Upper lobe of left lung (tissue), 6 donors: Measurements from ENCODE around the gene MYL4. TPM values are rescaled to one million over a fixed set of nuclear protein-coding genes. Genes with fewer than 3 reads are reported as not detected.
A peak's percentile ranks its signal among the peaks of the same experiment; 100 is the strongest.
"Not testable (repeated sequence)": the region's sequence is repeated elsewhere in the genome, so short reads cannot be mapped to it uniquely, and the experiment has no call there.

Experiments
- ATAC-seq, 2 donors: fragments of 200-7000 bp; cut with Tn5 transposase; one replicate each; pipeline ENCODE4 v1.9.1; 2022; ENCODE audit warnings: mild to moderate bottlenecking in 2 of 2, moderate library complexity in 2 of 2; ENCODE audit not compliant: low FRiP score in 2 of 2
- DNase-seq, 2 donors: peaks; one replicate each; pipeline ENCODE4 v3.0.0-alpha.2; 2019 to 2020
- H3K27ac ChIP-seq, 4 donors: fragments of 200-600 bp; sonication (generic); one replicate each; pipeline ENCODE4 v1.5.1; 2016 to 2019
- H3K27me3 ChIP-seq, 4 donors: fragments of 200-600 bp; sonication (generic); one replicate each; pipeline ENCODE4 v1.5.1; 2017 to 2019
- H3K36me3 ChIP-seq, 4 donors: fragments of 200-600 bp; sonication (generic); one replicate each; pipeline ENCODE4 v1.5.1; 2016 to 2019
- H3K4me1 ChIP-seq, 4 donors: fragments of 200-600 bp; sonication (generic); one replicate each; pipeline ENCODE4 v1.5.1; 2018 to 2019
- H3K4me3 ChIP-seq, 4 donors: fragments of 200-600 bp; sonication (generic); one replicate each; pipeline ENCODE4 v1.5.1; 2017 to 2019; ENCODE audit warnings: mild to moderate bottlenecking in 2 of 4, moderate library complexity in 1 of 4
- H3K9me3 ChIP-seq, 4 donors: fragments of 200-600 bp; sonication (generic); one replicate each; pipeline ENCODE4 v1.5.1; 2018 to 2019
- EP300 ChIP-seq, 4 donors: sonication (generic); formaldehyde crosslinking; IDR thresholded peaks; one replicate each; pipeline ENCODE4 v1.5.1; 2017; ENCODE audit warnings: antibody characterized with exemption in 4 of 4, control low read depth in 2 of 4
- POLR2A ChIP-seq, 4 donors: fragments of 450-650 bp; IDR thresholded peaks; one replicate each; pipeline ENCODE4 v1.5.1; 2016 to 2017; ENCODE audit warnings: antibody characterized with exemption in 4 of 4, mild to moderate bottlenecking in 2 of 4
- POLR2AphosphoS5 ChIP-seq, 2 donors: sonication (generic); formaldehyde crosslinking; IDR thresholded peaks; one replicate each; pipeline ENCODE4 v1.5.1; 2017; ENCODE audit warnings: antibody characterized with exemption in 2 of 2
- WGBS, 2 donors: methylation state at CpG; one replicate each; pipeline ENCODE4 v1.1.5; 2017 to 2018; 5-methylcytosine and 5-hydroxymethylcytosine counted together
- total RNA-seq, 6 donors: library from RNA; depleted of rRNA in 4 of 6; stranded (reverse); fragments of >200 nt in 4 of 6; gene quantifications; one replicate each; pipeline versions ENCODE4 v1.1.0 to v1.2.1, GENCODE V29; 2016 to 2021
- TF ChIP-seq, protein P1 (sequence below), 6 experiments: fragments of 450-650 bp in 4 of 6; fragments of 200-600 bp in 2 of 6; sonication (generic) in 2 of 6; IDR thresholded peaks; one replicate each; pipeline ENCODE4 v1.5.1; 2016 to 2019; ENCODE audit warnings: antibody characterized with exemption in 6 of 6
- donor health status: DM: no; HTN: no; CAD: no; lungs with moderate emphysema.
- donor health status: DM: no; HTN: yes; CAD: no; lungs with severe emphysema.

Gene MYL4
- 1 to 10 TPM in 3 of 6 donors, not detected in 3; 1.4 to 3.1 (median 1.6) TPM for total RNA-seq

DNA sequence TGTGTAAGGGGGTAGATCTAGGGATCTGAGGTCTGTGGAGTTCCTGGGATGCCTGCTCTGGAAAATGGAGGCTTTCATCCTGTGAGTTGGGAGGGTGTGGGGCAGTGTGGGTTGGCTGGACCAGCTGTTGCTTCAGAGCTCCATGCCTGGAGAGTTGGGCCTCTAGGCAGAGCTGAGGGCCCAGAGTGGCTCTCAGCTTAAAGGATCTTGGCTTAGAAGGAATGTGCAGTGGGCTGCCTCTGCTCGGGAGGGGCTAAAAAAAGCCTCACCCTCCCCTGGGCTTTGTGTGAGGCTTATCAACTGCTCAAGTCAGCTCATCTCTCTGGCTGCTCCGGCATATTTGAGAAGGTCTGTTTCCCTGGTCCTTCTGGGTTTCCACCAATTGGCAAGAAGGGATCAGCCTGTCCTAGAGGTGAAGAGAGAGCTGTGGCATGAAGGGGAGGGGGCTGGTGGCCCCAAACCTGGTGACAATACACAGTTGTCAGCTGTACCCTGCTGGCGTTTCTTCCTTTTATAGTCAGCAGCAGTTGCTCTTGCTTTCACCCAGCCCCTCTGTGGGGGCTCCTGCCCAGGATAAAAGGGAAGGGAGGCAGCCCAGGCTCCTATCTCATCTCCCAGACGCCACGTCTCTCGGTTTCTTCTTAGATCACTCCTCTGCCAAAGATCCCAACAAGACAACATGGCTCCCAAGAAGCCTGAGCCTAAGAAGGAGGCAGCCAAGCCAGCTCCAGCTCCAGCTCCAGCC is at the start of gene MYL4:
Gene MYL4, plus strand, starts transcription at position 605 of the 745 bp plus-strand sequence. Its CDS starts 75 bp downstream, at position 680.
- DNase-seq (no peak), ATAC-seq (no peak)
- H3K27me3 ChIP-seq: no peaks in the 10 kb centered on the region
- no peaks in the 10 kb centered on the region for H3K36me3 ChIP-seq
- no peaks in the 10 kb centered on the region for H3K9me3 ChIP-seq
- no peak within 1 kb of the TSS for H3K4me3 ChIP-seq
- TF ChIP-seq POLR2AphosphoS5 (IDR thresholded peaks at IDR 0.05) (no peak), EP300 (IDR thresholded peaks at IDR 0.05) (no peak), POLR2A (IDR thresholded peaks at IDR 0.05) (no peak)
- TF ChIP-seq, protein P1, sequence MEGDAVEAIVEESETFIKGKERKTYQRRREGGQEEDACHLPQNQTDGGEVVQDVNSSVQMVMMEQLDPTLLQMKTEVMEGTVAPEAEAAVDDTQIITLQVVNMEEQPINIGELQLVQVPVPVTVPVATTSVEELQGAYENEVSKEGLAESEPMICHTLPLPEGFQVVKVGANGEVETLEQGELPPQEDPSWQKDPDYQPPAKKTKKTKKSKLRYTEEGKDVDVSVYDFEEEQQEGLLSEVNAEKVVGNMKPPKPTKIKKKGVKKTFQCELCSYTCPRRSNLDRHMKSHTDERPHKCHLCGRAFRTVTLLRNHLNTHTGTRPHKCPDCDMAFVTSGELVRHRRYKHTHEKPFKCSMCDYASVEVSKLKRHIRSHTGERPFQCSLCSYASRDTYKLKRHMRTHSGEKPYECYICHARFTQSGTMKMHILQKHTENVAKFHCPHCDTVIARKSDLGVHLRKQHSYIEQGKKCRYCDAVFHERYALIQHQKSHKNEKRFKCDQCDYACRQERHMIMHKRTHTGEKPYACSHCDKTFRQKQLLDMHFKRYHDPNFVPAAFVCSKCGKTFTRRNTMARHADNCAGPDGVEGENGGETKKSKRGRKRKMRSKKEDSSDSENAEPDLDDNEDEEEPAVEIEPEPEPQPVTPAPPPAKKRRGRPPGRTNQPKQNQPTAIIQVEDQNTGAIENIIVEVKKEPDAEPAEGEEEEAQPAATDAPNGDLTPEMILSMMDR (IDR thresholded peaks at IDR 0.05): no peak
- peaks cover 17 to 32% (median 21%) of the 10 kb centered on the region in 4 donors for H3K4me1 ChIP-seq
- 77 to 80% methylated on average over 4 to 6 of the region's 6 CpGs for WGBS, 2 donors
- peak within 1 kb of the TSS in 1 of 4 donors; percentile 35 for H3K27ac ChIP-seq

DNA sequence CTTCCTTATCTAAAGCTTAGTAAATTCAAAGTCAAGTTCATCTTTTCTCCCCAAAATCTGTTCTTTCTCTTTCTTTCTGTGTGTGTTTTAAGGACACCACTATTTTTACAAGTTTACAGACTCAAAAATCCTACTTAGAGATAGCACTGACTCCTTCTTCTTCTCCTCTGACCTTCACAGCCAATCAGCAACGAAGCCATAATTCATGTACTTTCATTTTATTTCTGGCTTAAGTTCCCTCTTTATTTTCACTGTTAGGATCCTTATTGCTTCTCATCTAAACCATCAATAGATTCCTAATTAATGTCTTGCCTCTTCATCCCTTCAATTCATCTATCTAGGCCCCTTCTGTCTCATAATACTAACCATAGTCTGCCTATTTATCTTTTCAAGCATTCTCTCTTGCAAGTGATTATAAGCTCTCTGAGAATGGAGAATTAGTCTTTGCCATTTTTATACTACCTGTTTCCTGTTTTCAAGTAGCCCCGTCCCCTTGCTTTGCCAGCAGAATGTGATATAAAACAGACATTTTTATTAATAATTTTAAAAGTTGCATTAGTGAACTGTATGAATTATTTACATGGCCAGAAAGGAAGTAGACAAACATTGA is 47.0 kb upstream of the MYL4 start:
- ATAC-seq: no peak
- Histone ChIP-seq H3K27ac (peak overlapping the region in 1 of 4 donors; percentile 29), H3K9me3 (no peaks in the 10 kb centered on the region), H3K36me3 (peaks cover 0 to 74% (median 15%) of the 10 kb centered on the region in 4 donors), H3K27me3 (no peaks in the 10 kb centered on the region), H3K4me3 (no peak overlapping the region), H3K4me1 (peaks cover 0 to 5% (median 0%) of the 10 kb centered on the region in 4 donors)
- WGBS, 2 donors: 53 to 54% methylated on average over 2 of the region's 2 CpGs
- DNase-seq: no peak
- TF ChIP-seq, protein P1 (IDR thresholded peaks at IDR 0.05): no peak
- TF ChIP-seq EP300 (IDR thresholded peaks at IDR 0.05) (no peak), POLR2A (IDR thresholded peaks at IDR 0.05) (no peak), POLR2AphosphoS5 (IDR thresholded peaks at IDR 0.05) (no peak)

DNA sequence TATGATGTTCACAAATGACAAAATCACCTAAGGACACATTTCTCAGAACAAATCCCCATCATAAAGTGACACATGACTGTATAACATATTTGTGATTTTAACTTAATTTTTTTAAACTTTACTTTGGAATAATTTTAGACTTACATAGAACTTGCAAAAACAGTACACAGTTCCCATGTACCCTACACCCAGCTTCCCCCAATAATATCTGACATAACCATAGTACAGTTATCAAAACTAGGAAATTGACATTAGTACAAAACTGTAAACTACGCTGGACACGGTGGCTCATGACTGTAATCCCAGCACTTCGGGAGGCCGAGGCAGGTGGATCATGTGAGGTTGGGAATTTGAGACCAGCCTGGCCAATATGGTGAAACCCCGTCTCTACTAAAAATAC is 44.9 kb upstream of the MYL4 start:
- Histone ChIP-seq H3K9me3 (no peaks in the 10 kb centered on the region), H3K36me3 (peaks cover 3 to 76% (median 24%) of the 10 kb centered on the region in 4 donors), H3K27ac (no peak overlapping the region), H3K4me3 (no peak overlapping the region), H3K4me1 (peaks cover 0 to 5% (median 0%) of the 10 kb centered on the region in 4 donors), H3K27me3 (no peaks in the 10 kb centered on the region)
- TF ChIP-seq POLR2AphosphoS5 (IDR thresholded peaks at IDR 0.05) (no peak), EP300 (IDR thresholded peaks at IDR 0.05) (no peak)
- TF ChIP-seq, protein P1 (IDR thresholded peaks at IDR 0.05): no peak
- DNase-seq (no peak), ATAC-seq (no peak)
- WGBS, 2 donors: 95 to 96% methylated on average over 5 of the region's 5 CpGs

DNA sequence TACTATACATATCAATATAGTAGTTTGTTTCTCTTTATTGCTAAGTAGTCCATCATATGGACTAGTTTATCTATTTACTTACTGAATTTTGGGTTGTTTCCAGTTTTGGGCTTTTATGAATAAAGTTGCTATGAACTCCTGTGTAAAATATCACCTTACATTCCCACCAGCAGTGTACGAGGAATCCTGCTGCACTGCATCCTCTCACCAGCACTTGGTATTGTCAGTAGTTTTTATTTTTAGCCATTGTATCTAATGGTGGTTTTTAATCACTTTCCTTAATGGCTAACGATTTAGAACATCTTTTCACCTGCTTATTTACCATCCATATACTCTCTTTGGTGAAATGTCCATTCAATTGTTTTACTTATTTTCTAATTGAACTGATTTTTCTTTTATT is 44.0 kb upstream of the MYL4 start:
- WGBS, 2 donors: 87 to 88% methylated on average over 2 of the region's 2 CpGs
- H3K27ac ChIP-seq: no peak overlapping the region
- no peak for DNase-seq
- ATAC-seq: no peak
- no peaks in the 10 kb centered on the region for H3K27me3 ChIP-seq
- peaks cover 0 to 5% (median 2%) of the 10 kb centered on the region in 4 donors for H3K4me1 ChIP-seq
- no peak for TF ChIP-seq EP300 (IDR thresholded peaks at IDR 0.05)
- TF ChIP-seq, protein P1 (IDR thresholded peaks at IDR 0.05): no peak
- TF ChIP-seq POLR2A (IDR thresholded peaks at IDR 0.05): no peak
- TF ChIP-seq POLR2AphosphoS5 (IDR thresholded peaks at IDR 0.05): no peak
- H3K36me3 ChIP-seq: peaks cover 3 to 76% (median 21%) of the 10 kb centered on the region in 4 donors
- no peaks in the 10 kb centered on the region for H3K9me3 ChIP-seq
- no peak overlapping the region for H3K4me3 ChIP-seq

DNA sequence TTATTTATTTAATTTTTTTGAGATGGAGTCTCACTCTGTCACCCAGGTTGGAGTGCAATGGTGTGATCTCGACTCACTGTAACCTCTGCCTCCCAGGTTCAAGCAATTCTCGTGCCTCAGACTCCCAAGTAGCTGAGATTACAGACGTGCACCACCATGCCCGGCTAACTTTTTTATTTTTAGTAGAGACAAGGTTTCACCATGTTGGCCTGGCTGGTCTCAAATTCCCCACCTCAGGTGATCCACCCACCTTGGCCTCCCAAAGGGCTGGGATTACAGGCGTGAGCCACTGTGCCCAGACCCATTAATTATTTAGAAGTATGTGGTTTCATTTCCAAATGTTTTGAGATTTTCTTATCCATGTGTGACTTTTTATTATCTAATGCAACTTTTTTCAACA is 42.3 kb upstream of the MYL4 start:
- H3K36me3 ChIP-seq: peaks cover 3 to 82% (median 20%) of the 10 kb centered on the region in 4 donors
- not testable (repeated sequence) for H3K4me1 ChIP-seq, H3K4me3 ChIP-seq, H3K27ac ChIP-seq, ATAC-seq, DNase-seq, H3K27me3 ChIP-seq, H3K9me3 ChIP-seq
- 89 to 90% methylated on average over 5 of the region's 5 CpGs for WGBS, 2 donors

DNA sequence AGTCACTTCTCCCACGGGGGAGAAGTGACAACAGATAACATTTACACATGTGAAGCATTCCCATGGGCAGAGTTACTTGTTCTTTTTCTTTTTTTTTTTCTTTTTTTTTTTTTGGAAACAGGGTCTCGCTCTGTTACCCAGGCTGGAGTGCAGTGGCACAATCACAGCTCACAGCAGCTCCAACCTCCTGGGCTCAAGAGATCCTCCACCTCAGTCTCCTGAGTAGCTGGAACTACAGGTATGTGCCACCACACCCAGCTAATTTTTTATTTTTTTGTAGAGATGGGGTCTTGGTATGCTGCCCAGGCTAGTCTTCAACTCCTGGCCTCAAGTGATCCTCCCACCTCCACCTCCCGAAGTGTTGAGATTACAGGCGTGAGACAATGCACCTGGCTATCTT is 40.3 kb upstream of the MYL4 start:
- not testable (repeated sequence) for H3K4me3 ChIP-seq, H3K27me3 ChIP-seq, ATAC-seq, H3K9me3 ChIP-seq, DNase-seq, H3K27ac ChIP-seq
- 84 to 95% methylated on average over 4 of the region's 4 CpGs for WGBS, 2 donors
- H3K36me3 ChIP-seq: peaks cover 3 to 77% (median 20%) of the 10 kb centered on the region in 4 donors
- peaks cover 0 to 18% (median 5%) of the 10 kb centered on the region in 4 donors for H3K4me1 ChIP-seq
